ENCODE measurements around the gene RPUSD4.

The RPUSD4 gene

GRCh38 chr11:126225295-126225665, 13.8 kb upstream of the RPUSD4 start:
- no peaks in the 10 kb centered on the region for H3K36me3 ChIP-seq (ENCODE audit: insufficient read depth, low read length)
- peaks cover 10% of the 10 kb centered on the region for H3K4me1 ChIP-seq (ENCODE audit: insufficient read depth, low read length, poor library complexity, severe bottlenecking)
- peaks cover 55% of the 10 kb centered on the region for H3K79me2 ChIP-seq (ENCODE audit: insufficient read depth, low read length)
- H3K9ac ChIP-seq (ENCODE audit: low read depth, low read length, poor library complexity, severe bottlenecking) = no peak overlapping the region
- H4K20me1 ChIP-seq (ENCODE audit: insufficient read depth, low read length, poor library complexity, severe bottlenecking) = no peaks in the 10 kb centered on the region
- H3F3A ChIP-seq (ENCODE audit: low read depth) = no peaks in the 10 kb centered on the region
- TF ChIP-seq, protein P1, sequence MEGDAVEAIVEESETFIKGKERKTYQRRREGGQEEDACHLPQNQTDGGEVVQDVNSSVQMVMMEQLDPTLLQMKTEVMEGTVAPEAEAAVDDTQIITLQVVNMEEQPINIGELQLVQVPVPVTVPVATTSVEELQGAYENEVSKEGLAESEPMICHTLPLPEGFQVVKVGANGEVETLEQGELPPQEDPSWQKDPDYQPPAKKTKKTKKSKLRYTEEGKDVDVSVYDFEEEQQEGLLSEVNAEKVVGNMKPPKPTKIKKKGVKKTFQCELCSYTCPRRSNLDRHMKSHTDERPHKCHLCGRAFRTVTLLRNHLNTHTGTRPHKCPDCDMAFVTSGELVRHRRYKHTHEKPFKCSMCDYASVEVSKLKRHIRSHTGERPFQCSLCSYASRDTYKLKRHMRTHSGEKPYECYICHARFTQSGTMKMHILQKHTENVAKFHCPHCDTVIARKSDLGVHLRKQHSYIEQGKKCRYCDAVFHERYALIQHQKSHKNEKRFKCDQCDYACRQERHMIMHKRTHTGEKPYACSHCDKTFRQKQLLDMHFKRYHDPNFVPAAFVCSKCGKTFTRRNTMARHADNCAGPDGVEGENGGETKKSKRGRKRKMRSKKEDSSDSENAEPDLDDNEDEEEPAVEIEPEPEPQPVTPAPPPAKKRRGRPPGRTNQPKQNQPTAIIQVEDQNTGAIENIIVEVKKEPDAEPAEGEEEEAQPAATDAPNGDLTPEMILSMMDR (conservative IDR thresholded peaks at IDR 0.05; ENCODE audit: low read length) = no peak
- TF ChIP-seq EZH2phosphoT487 (IDR thresholded peaks at IDR 0.05; ENCODE audit: borderline replicate concordance) = no peak
- no peaks in the 10 kb centered on the region for H3K9me2 ChIP-seq (replicated peaks; ENCODE audit: low read depth, low read length)
- H3K4me3 ChIP-seq (ENCODE audit: low read length, poor library complexity, severe bottlenecking) = no peak overlapping the region
- H3K4me2 ChIP-seq (ENCODE audit: low read depth, low read length, poor library complexity, severe bottlenecking) = no peak overlapping the region
- H3K27me3 ChIP-seq (ENCODE audit: insufficient read depth, low read length, poor library complexity, severe bottlenecking) = no peaks in the 10 kb centered on the region
- no peaks in the 10 kb centered on the region for H3K9me3 ChIP-seq (ENCODE audit: insufficient read depth, low read depth, low read length)
- no peak overlapping the region for H2AFZ ChIP-seq (ENCODE audit: low read length)

GRCh38 chr11:126224647-126225294, 13.3 kb upstream of the RPUSD4 start:
- H3K79me2 ChIP-seq (ENCODE audit: insufficient read depth, low read length) = peaks cover 60% of the 10 kb centered on the region
- H3K4me2 ChIP-seq (ENCODE audit: low read depth, low read length, poor library complexity, severe bottlenecking) = no peak overlapping the region
- H3K9me3 ChIP-seq (ENCODE audit: insufficient read depth, low read depth, low read length) = no peaks in the 10 kb centered on the region
- no peaks in the 10 kb centered on the region for H3K9me2 ChIP-seq (replicated peaks; ENCODE audit: low read depth, low read length)
- H3K4me1 ChIP-seq (ENCODE audit: insufficient read depth, low read length, poor library complexity, severe bottlenecking) = peaks cover 5% of the 10 kb centered on the region
- TF ChIP-seq, protein P1 (conservative IDR thresholded peaks at IDR 0.05; ENCODE audit: low read length) = no peak
- TF ChIP-seq EZH2phosphoT487 (IDR thresholded peaks at IDR 0.05; ENCODE audit: borderline replicate concordance) = no peak
- H3K27me3 ChIP-seq (ENCODE audit: insufficient read depth, low read length, poor library complexity, severe bottlenecking) = no peaks in the 10 kb centered on the region
- H3K4me3 ChIP-seq (ENCODE audit: low read length, poor library complexity, severe bottlenecking) = no peak overlapping the region
- no peak overlapping the region for H2AFZ ChIP-seq (ENCODE audit: low read length)
- H3K9ac ChIP-seq (ENCODE audit: low read depth, low read length, poor library complexity, severe bottlenecking) = no peak overlapping the region
- no peaks in the 10 kb centered on the region for H3K36me3 ChIP-seq (ENCODE audit: insufficient read depth, low read length)
- no peaks in the 10 kb centered on the region for H4K20me1 ChIP-seq (ENCODE audit: insufficient read depth, low read length, poor library complexity, severe bottlenecking)
- no peaks in the 10 kb centered on the region for H3F3A ChIP-seq (ENCODE audit: low read depth)

DNA sequence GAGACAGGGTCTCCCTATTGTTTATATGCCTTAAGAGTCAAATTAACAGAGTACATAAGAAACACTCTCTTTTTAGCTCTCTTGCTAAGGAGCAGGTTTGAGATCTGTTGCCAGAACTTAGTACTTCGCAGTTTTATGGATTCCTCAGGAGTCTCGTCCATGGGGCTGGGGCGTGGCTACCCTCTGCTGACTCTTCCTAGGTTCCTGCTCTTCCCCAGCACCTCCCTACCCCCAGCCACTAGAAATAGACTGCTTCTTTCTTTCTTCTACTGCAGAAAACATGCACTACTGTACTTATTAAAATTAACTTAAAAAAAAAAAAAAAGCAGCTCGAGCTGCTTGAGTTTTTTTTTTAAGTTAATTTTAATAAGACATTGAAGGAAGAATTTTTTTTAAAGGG, 8.1 kb upstream of the RPUSD4 start:
- TF ChIP-seq, protein P1 (conservative IDR thresholded peaks at IDR 0.05; ENCODE audit: low read length) = no peak
- TF ChIP-seq EZH2phosphoT487 (IDR thresholded peaks at IDR 0.05; ENCODE audit: borderline replicate concordance) = no peak
- Histone ChIP-seq H2AFZ (ENCODE audit: low read length) (no peak overlapping the region), H3K9me3 (ENCODE audit: insufficient read depth, low read depth, low read length) (no peaks in the 10 kb centered on the region), H4K20me1 (ENCODE audit: insufficient read depth, low read length, poor library complexity, severe bottlenecking) (peaks cover 5% of the 10 kb centered on the region), H3F3A (ENCODE audit: low read depth) (no peaks in the 10 kb centered on the region), H3K9ac (ENCODE audit: low read depth, low read length, poor library complexity, severe bottlenecking) (no peak overlapping the region), H3K27me3 (ENCODE audit: insufficient read depth, low read length, poor library complexity, severe bottlenecking) (no peaks in the 10 kb centered on the region), H3K9me2 (replicated peaks; ENCODE audit: low read depth, low read length) (no peaks in the 10 kb centered on the region), H3K4me1 (ENCODE audit: insufficient read depth, low read length, poor library complexity, severe bottlenecking) (peaks cover 19% of the 10 kb centered on the region), H3K4me3 (ENCODE audit: low read length, poor library complexity, severe bottlenecking) (no peak overlapping the region), H3K36me3 (ENCODE audit: insufficient read depth, low read length) (no peaks in the 10 kb centered on the region), H3K4me2 (ENCODE audit: low read depth, low read length, poor library complexity, severe bottlenecking) (no peak overlapping the region), H3K79me2 (ENCODE audit: insufficient read depth, low read length) (peaks cover 82% of the 10 kb centered on the region)

All from Loucy (cell line).